HG03060 (cell line): Measurements from ENCODE around the gene UBAC2.
A peak's percentile ranks its signal among the peaks of the same experiment; 100 is the strongest.

Source experiments
- ATAC-seq: cut with Tn5 transposase; IDR thresholded peaks from one replicate; pipeline ENCODE4 v1.9.1; 2021; ENCODE audit warnings: low read depth, moderate number of reproducible peaks; ENCODE audit not compliant: unreplicated experiment

UBAC2 gene

GRCh38 chr13:99421758-99422585 is 221.3 kb downstream of the UBAC2 start:
- no peak for ATAC-seq

GRCh38 chr13:99422586-99423220 is 222.0 kb downstream of the UBAC2 start:
- no peak for ATAC-seq

GRCh38 chr13:99425485-99426341 is 225.1 kb downstream of the UBAC2 start:
- peak; percentile 58 for ATAC-seq

- ATAC-seq = no peak
These were observed 225.8 kb downstream of the UBAC2 start for GRCh38 chr13:99426426-99426825.

- no peak for ATAC-seq
These were observed 229.0 kb downstream of the UBAC2 start for GRCh38 chr13:99429670-99430069.

- ATAC-seq = peak; percentile 22
These were observed 231.4 kb downstream of the UBAC2 start for GRCh38 chr13:99431927-99432608.

GRCh38 chr13:99432609-99433542 is 232.2 kb downstream of the UBAC2 start:
- peak; percentile 39 for ATAC-seq

GRCh38 chr13:99433543-99434075 is 233.0 kb downstream of the UBAC2 start:
- no peak for ATAC-seq

GRCh38 chr13:99434258-99434788 is 233.7 kb downstream of the UBAC2 start:
- no peak for ATAC-seq

GRCh38 chr13:99435116-99435515 is 234.5 kb downstream of the UBAC2 start:
- no peak for ATAC-seq

GRCh38 chr13:99435998-99436397 is 235.3 kb downstream of the UBAC2 start:
- ATAC-seq = no peak
